ENCODE data around the gene GNG7. TPM values are rescaled to one million over a fixed set of nuclear protein-coding genes. Genes with fewer than 3 reads are reported as not detected.

The GNG7 gene
- total RNA-seq, 1 donor from 2014 or later: 1.8 TPM

GRCh38 chr19:2483484-2484151, 218.9 kb downstream of the GNG7 start:
- Histone ChIP-seq H3K9ac (ENCODE audit: low read length) (no peak overlapping the region), H3K4me2 (ENCODE audit: low read length) (no peak overlapping the region), H3K9me3 (ENCODE audit: insufficient read depth, low read depth, low read length) (peaks cover 24% of the 10 kb centered on the region), H2AFZ (ENCODE audit: low read depth, low read length) (no peak overlapping the region), H3K4me1 (ENCODE audit: insufficient read depth, low read length) (peaks cover 3% of the 10 kb centered on the region), H3K79me2 (ENCODE audit: insufficient read depth, low read length) (peaks cover 6% of the 10 kb centered on the region), H3K4me3 (ENCODE audit: insufficient read depth, low read depth, low read length) (no peak overlapping the region), H4K20me1 (ENCODE audit: insufficient read depth, low read length) (peaks cover 8% of the 10 kb centered on the region), H3K27ac (ENCODE audit: low read depth, low read length) (no peak overlapping the region), H3K36me3 (ENCODE audit: insufficient read depth, low read length) (no peaks in the 10 kb centered on the region), H3K27me3 (ENCODE audit: insufficient read depth, low read length) (no peaks in the 10 kb centered on the region)
- DNase-seq (ENCODE audit: low read depth): no peak
- TF ChIP-seq EZH2 (IDR thresholded peaks at IDR 0.05; ENCODE audit: insufficient read depth, low read length) (no peak), CTCF (IDR thresholded peaks at IDR 0.05; ENCODE audit: insufficient read depth, low read depth, low read length) (no peak)
- no peak overlapping the region for H3K27ac Mint-ChIP-seq (ENCODE audit: unreplicated experiment)
- FAIRE-seq: no peak
- H3K27me3 Mint-ChIP-seq (ENCODE audit: low read depth, unreplicated experiment): no peaks in the 10 kb centered on the region
- H3K4me3 Mint-ChIP-seq (ENCODE audit: unreplicated experiment): no peak overlapping the region
- H3K9me3 Mint-ChIP-seq (ENCODE audit: unreplicated experiment): peaks cover 28% of the 10 kb centered on the region
- no peaks in the 10 kb centered on the region for H3K4me1 Mint-ChIP-seq (ENCODE audit: low read depth, unreplicated experiment)
- peaks cover 4% of the 10 kb centered on the region for H3K36me3 Mint-ChIP-seq (ENCODE audit: low read depth, unreplicated experiment)

GRCh38 chr19:2483084-2483483, 219.4 kb downstream of the GNG7 start:
- no peak overlapping the region for H3K4me3 Mint-ChIP-seq (ENCODE audit: unreplicated experiment)
- peaks cover 28% of the 10 kb centered on the region for H3K9me3 Mint-ChIP-seq (ENCODE audit: unreplicated experiment)
- Histone ChIP-seq H3K9ac (ENCODE audit: low read length) (no peak overlapping the region), H3K9me3 (ENCODE audit: insufficient read depth, low read depth, low read length) (peaks cover 24% of the 10 kb centered on the region), H3K27me3 (ENCODE audit: insufficient read depth, low read length) (no peaks in the 10 kb centered on the region), H3K79me2 (ENCODE audit: insufficient read depth, low read length) (peaks cover 12% of the 10 kb centered on the region), H3K4me1 (ENCODE audit: insufficient read depth, low read length) (no peaks in the 10 kb centered on the region), H4K20me1 (ENCODE audit: insufficient read depth, low read length) (peaks cover 13% of the 10 kb centered on the region), H3K27ac (ENCODE audit: low read depth, low read length) (no peak overlapping the region), H3K4me3 (ENCODE audit: insufficient read depth, low read depth, low read length) (no peak overlapping the region), H3K36me3 (ENCODE audit: insufficient read depth, low read length) (no peaks in the 10 kb centered on the region), H3K4me2 (ENCODE audit: low read length) (no peak overlapping the region), H2AFZ (ENCODE audit: low read depth, low read length) (no peak overlapping the region)
- TF ChIP-seq EZH2 (IDR thresholded peaks at IDR 0.05; ENCODE audit: insufficient read depth, low read length) (no peak), CTCF (IDR thresholded peaks at IDR 0.05; ENCODE audit: insufficient read depth, low read depth, low read length) (no peak)
- no peak for DNase-seq (ENCODE audit: low read depth)
- FAIRE-seq: no peak
- H3K36me3 Mint-ChIP-seq (ENCODE audit: low read depth, unreplicated experiment): peaks cover 9% of the 10 kb centered on the region
- H3K27ac Mint-ChIP-seq (ENCODE audit: unreplicated experiment): no peak overlapping the region
- no peaks in the 10 kb centered on the region for H3K4me1 Mint-ChIP-seq (ENCODE audit: low read depth, unreplicated experiment)
- H3K27me3 Mint-ChIP-seq (ENCODE audit: low read depth, unreplicated experiment): no peaks in the 10 kb centered on the region

- Mint-ChIP-seq H3K27me3 (ENCODE audit: low read depth, unreplicated experiment) (no peaks in the 10 kb centered on the region), H3K4me3 (ENCODE audit: unreplicated experiment) (no peak overlapping the region), H3K9me3 (ENCODE audit: unreplicated experiment) (peaks cover 28% of the 10 kb centered on the region), H3K4me1 (ENCODE audit: low read depth, unreplicated experiment) (no peaks in the 10 kb centered on the region), H3K27ac (ENCODE audit: unreplicated experiment) (no peak overlapping the region), H3K36me3 (ENCODE audit: low read depth, unreplicated experiment) (peaks cover 13% of the 10 kb centered on the region)
- H3K9ac ChIP-seq (ENCODE audit: low read length): no peak overlapping the region
- no peaks in the 10 kb centered on the region for H3K4me1 ChIP-seq (ENCODE audit: insufficient read depth, low read length)
- no peak overlapping the region for H3K4me2 ChIP-seq (ENCODE audit: low read length)
- no peak for DNase-seq (ENCODE audit: low read depth)
- H3K27me3 ChIP-seq (ENCODE audit: insufficient read depth, low read length): no peaks in the 10 kb centered on the region
- no peak overlapping the region for H3K27ac ChIP-seq (ENCODE audit: low read depth, low read length)
- peaks cover 19% of the 10 kb centered on the region for H4K20me1 ChIP-seq (ENCODE audit: insufficient read depth, low read length)
- no peak for FAIRE-seq
- H3K79me2 ChIP-seq (ENCODE audit: insufficient read depth, low read length): peaks cover 18% of the 10 kb centered on the region
- TF ChIP-seq EZH2 (IDR thresholded peaks at IDR 0.05; ENCODE audit: insufficient read depth, low read length): no peak
- TF ChIP-seq CTCF (IDR thresholded peaks at IDR 0.05; ENCODE audit: insufficient read depth, low read depth, low read length): no peak
- no peak overlapping the region for H3K4me3 ChIP-seq (ENCODE audit: insufficient read depth, low read depth, low read length)
- peaks cover 24% of the 10 kb centered on the region for H3K9me3 ChIP-seq (ENCODE audit: insufficient read depth, low read depth, low read length)
- H2AFZ ChIP-seq (ENCODE audit: low read depth, low read length): no peak overlapping the region
- H3K36me3 ChIP-seq (ENCODE audit: insufficient read depth, low read length): peaks cover 3% of the 10 kb centered on the region
Observed at GRCh38 chr19:2482354-2483038, 220.0 kb downstream of the GNG7 start.

All from astrocyte (in vitro differentiated cells and primary cell).